HepG2 (cell line): ENCODE measurements around the gene KIF22. TPM values are rescaled to one million over a fixed set of nuclear protein-coding genes. Genes with fewer than 3 reads are reported as not detected.

Experiments used
- ARID3A ChIP-seq: IDR thresholded peaks from 2 replicates; pipeline ENCODE4 v1.6.1; 2012; ENCODE audit warnings: low read depth, low read length, improper control_type of control experiment
- BCL6 ChIP-seq: IDR thresholded peaks from 2 replicates; pipeline ENCODE4 v1.6.1; 2016; ENCODE audit warnings: missing genetic modification reagents, missing compliant biosample characterization
- CEBPZ ChIP-seq: IDR thresholded peaks from 2 replicates; pipeline ENCODE4 v1.6.1; 2012; ENCODE audit warnings: low read length, improper control_type of control experiment
- EED ChIP-seq: sonication (generic); formaldehyde crosslinking; IDR thresholded peaks from 2 replicates; pipeline ENCODE4 v1.5.0; 2020; ENCODE audit warnings: mild to moderate bottlenecking, missing genetic modification reagents
- GTF3A ChIP-seq: sonication (generic); formaldehyde crosslinking; conservative IDR thresholded peaks from 2 replicates; pipeline ENCODE4 v1.4.0; 2020; ENCODE audit warnings: mild to moderate bottlenecking, missing genetic modification reagents
- ISX ChIP-seq: sonication (generic); formaldehyde crosslinking; conservative IDR thresholded peaks from 2 replicates; pipeline ENCODE4 v1.5.0; 2020; ENCODE audit warnings: missing genetic modification reagents
- KDM2A ChIP-seq: sonication (generic); formaldehyde crosslinking; IDR thresholded peaks from 2 replicates; pipeline ENCODE4 v1.4.0; 2020; ENCODE audit warnings: low read depth, missing genetic modification reagents, borderline replicate concordance
- KDM3A ChIP-seq: IDR thresholded peaks from 2 replicates; pipeline ENCODE4 v1.6.1; 2018; ENCODE audit warnings: low read depth, missing compliant biosample characterization
- NFKB2 ChIP-seq: sonication (generic); formaldehyde crosslinking; IDR thresholded peaks from 2 replicates; pipeline ENCODE4 v1.4.0; 2020; ENCODE audit warnings: missing genetic modification reagents, borderline replicate concordance
- RFX3 ChIP-seq: IDR thresholded peaks from 2 replicates; pipeline ENCODE4 v1.6.1; 2016; ENCODE audit warnings: missing biosample characterization, missing genetic modification reagents
- SIN3A ChIP-seq: IDR thresholded peaks from 2 replicates; pipeline ENCODE4 v1.6.1; 2011; ENCODE audit warnings: low read depth, mild to moderate bottlenecking, control low read depth, low read length, borderline replicate concordance
- TGIF2 ChIP-seq: IDR thresholded peaks from 2 replicates; pipeline ENCODE4 v1.6.1; 2016; ENCODE audit warnings: control low read depth, missing compliant biosample characterization
- TOPORS ChIP-seq: sonication (generic); formaldehyde crosslinking; IDR thresholded peaks from 2 replicates; pipeline ENCODE4 v1.8.0; 2023; ENCODE audit warnings: mild to moderate bottlenecking, missing genetic modification reagents
- ZNF326 ChIP-seq: sonication (generic); formaldehyde crosslinking; IDR thresholded peaks from 2 replicates; pipeline ENCODE4 v1.4.0; 2020; ENCODE audit warnings: missing genetic modification reagents, borderline replicate concordance
- ZNF33A ChIP-seq: sonication (generic); formaldehyde crosslinking; IDR thresholded peaks from 2 replicates; pipeline ENCODE4 v1.5.1; 2020; ENCODE audit warnings: missing genetic modification reagents, mild to moderate bottlenecking, moderate library complexity, borderline replicate concordance
- ZNF510 ChIP-seq: sonication (generic); formaldehyde crosslinking; IDR thresholded peaks from 2 replicates; pipeline ENCODE4 v1.4.0; 2020; ENCODE audit warnings: low read depth, mild to moderate bottlenecking, missing genetic modification reagents
- ZNF569 ChIP-seq: sonication (generic); formaldehyde crosslinking; IDR thresholded peaks from 2 replicates; pipeline ENCODE4 v1.5.0; 2020; ENCODE audit warnings: mild to moderate bottlenecking, missing genetic modification reagents, moderate library complexity, borderline replicate concordance
- ZNF629 ChIP-seq: sonication (generic); formaldehyde crosslinking; conservative IDR thresholded peaks from 2 replicates; pipeline ENCODE4 v1.5.0; 2020; ENCODE audit warnings: missing genetic modification reagents
- ZSCAN30 ChIP-seq: sonication (generic); formaldehyde crosslinking; IDR thresholded peaks from 2 replicates; pipeline ENCODE4 v1.5.0; 2020; ENCODE audit warnings: mild to moderate bottlenecking, missing genetic modification reagents
- polyA plus RNA-seq, 8 experiments: library from polyadenylated mRNA; depleted of rRNA in 3 of 8; stranded (reverse) in 7 of 8; unstranded in 1 of 8; fragments of >200 nt; fragmentation: Illumina TruSeq in 4 of 8; extraction: Trizol in 4 of 8; gene quantifications; 2 replicates each; pipeline versions ENCODE4 v1.2.1 to v1.2.3, GENCODE V29; 2011 to 2016; ENCODE audit warnings: low read depth in 4 of 8, missing spikeins in 1 of 8, mixed read lengths in 1 of 8; ENCODE audit not compliant: insufficient read depth in 1 of 8
- total RNA-seq, 5 experiments: library from RNA; depleted of rRNA; stranded (reverse); fragments of >200 nt; fragmentation: Illumina TruSeq; extraction: Trizol; gene quantifications; 2 replicates each; pipeline ENCODE4 v1.2.3, GENCODE V29; 2016; ENCODE audit warnings: low read depth in 1 of 5
- TF ChIP-seq, protein P1 (sequence below): sonication (generic); formaldehyde crosslinking; IDR thresholded peaks from 2 replicates; pipeline ENCODE4 v1.8.0; 2022; ENCODE audit warnings: mild to moderate bottlenecking, missing genetic modification reagents, borderline replicate concordance
- TF ChIP-seq, protein P2 (sequence below): sonication (generic); formaldehyde crosslinking; IDR thresholded peaks from 2 replicates; pipeline ENCODE4 v1.8.1; 2023; ENCODE audit warnings: mild to moderate bottlenecking, missing genetic modification reagents, borderline replicate concordance

KIF22 gene
- total and polyA plus RNA-seq, 2 of the 13 experiments (the other 11 are each of a cell fraction or from before 2014, with no cell fraction given), result 95.8 to 118 TPM

- TF ChIP-seq, protein P1, sequence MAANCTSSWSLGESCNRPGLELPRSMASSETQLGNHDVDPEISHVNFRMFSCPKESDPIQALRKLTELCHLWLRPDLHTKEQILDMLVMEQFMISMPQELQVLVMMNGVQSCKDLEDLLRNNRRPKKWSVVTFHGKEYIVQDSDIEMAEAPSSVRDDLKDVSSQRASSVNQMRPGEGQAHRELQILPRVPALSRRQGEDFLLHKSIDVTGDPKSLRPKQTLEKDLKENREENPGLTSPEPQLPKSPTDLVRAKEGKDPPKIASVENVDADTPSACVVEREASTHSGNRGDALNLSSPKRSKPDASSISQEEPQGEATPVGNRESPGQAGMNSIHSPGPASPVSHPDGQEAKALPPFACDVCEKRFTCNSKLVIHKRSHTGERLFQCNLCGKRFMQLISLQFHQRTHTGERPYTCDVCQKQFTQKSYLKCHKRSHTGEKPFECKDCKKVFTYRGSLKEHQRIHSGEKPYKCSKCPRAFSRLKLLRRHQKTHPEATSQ (CRISPR knock-in tag), result no peak
- TF ChIP-seq ZNF33A, result no peak
- no peak for TF ChIP-seq EED (CRISPR knock-in tag)
- no peak for TF ChIP-seq ARID3A
- 0 out of 2 replicates have a peak, but pooled peaks have one; percentile 39 for TF ChIP-seq BCL6 (CRISPR knock-in tag)
- no peak for TF ChIP-seq RFX3
- TF ChIP-seq ZNF569 (CRISPR knock-in tag), result no peak; the same call in 1 of the 2 replicates
- TF ChIP-seq ZNF629, result no peak
- peak; percentile 80; the same call in 1 of the 2 replicates for TF ChIP-seq NFKB2 (CRISPR knock-in tag)
- 0 out of 2 replicates have a peak, but pooled peaks have one; percentile 71 for TF ChIP-seq ZSCAN30
- peak; percentile 72; the same call in 1 of the 2 replicates for TF ChIP-seq SIN3A
- 0 out of 2 replicates have a peak, but pooled peaks have one; percentile 82 for TF ChIP-seq ZNF326 (CRISPR knock-in tag)
- TF ChIP-seq, protein P2, sequence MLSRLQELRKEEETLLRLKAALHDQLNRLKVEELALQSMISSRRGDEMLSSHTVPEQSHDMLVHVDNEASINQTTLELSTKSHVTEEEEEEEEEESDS (CRISPR knock-in tag), result no peak; the same call in 1 of the 2 replicates
- peak; percentile 100 for TF ChIP-seq KDM2A (CRISPR knock-in tag)
- no peak for TF ChIP-seq ISX
- no peak for TF ChIP-seq ZNF510 (CRISPR knock-in tag)
- peak; percentile 56; the same call in 1 of the 2 replicates for TF ChIP-seq KDM3A
- TF ChIP-seq TGIF2 (CRISPR knock-in tag), result no peak
- no peak for TF ChIP-seq GTF3A (CRISPR knock-in tag)
- no peak for TF ChIP-seq TOPORS (CRISPR knock-in tag)
- TF ChIP-seq CEBPZ, result no peak
These were observed 20.8 kb downstream of the KIF22 start (continued) for GRCh38 chr16:29811170-29811895.
